Loucy (cell line): ENCODE measurements around the gene OR6C6.

Source experiments
- EZH2phosphoT487 ChIP-seq: fragments of 200-600 bp; IDR thresholded peaks from 2 replicates; pipeline ENCODE4 v1.6.1; 2018; ENCODE audit warnings: antibody characterized with exemption, mild to moderate bottlenecking, moderate library complexity, borderline replicate concordance
- TF ChIP-seq, protein P1 (sequence below): fragments of 200-600 bp; sonication (generic); conservative IDR thresholded peaks from 2 replicates; pipeline ENCODE4 v1.5.1; 2014; ENCODE audit warnings: mild to moderate bottlenecking, antibody characterized with exemption, low read length

DNA sequence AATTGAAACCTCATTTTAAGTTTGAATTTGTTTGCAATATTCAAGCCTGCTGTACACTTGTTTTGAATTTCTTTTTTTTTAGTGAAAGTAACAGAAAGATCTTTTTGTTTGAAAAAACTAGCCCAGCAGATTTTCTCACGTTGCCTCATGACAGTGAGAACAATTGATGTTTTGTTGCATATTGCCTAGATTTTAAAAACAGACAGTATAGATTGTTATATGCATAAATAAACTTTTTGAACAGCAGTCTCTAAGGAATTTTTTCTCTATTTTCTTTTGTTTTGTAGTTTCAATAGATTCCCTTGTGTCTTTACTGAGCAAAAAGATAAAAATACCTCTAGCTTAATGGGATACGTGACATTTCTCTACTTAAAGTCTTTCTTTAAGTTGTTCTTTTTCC, 15.4 kb downstream of the OR6C6 start:
- TF ChIP-seq, protein P1, sequence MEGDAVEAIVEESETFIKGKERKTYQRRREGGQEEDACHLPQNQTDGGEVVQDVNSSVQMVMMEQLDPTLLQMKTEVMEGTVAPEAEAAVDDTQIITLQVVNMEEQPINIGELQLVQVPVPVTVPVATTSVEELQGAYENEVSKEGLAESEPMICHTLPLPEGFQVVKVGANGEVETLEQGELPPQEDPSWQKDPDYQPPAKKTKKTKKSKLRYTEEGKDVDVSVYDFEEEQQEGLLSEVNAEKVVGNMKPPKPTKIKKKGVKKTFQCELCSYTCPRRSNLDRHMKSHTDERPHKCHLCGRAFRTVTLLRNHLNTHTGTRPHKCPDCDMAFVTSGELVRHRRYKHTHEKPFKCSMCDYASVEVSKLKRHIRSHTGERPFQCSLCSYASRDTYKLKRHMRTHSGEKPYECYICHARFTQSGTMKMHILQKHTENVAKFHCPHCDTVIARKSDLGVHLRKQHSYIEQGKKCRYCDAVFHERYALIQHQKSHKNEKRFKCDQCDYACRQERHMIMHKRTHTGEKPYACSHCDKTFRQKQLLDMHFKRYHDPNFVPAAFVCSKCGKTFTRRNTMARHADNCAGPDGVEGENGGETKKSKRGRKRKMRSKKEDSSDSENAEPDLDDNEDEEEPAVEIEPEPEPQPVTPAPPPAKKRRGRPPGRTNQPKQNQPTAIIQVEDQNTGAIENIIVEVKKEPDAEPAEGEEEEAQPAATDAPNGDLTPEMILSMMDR: no peak
- TF ChIP-seq EZH2phosphoT487: no peak
